NCI-H1694 (cell line): ENCODE data around the gene UBE2F.
"Not testable (repeated sequence)": the region's sequence is repeated elsewhere in the genome, so short reads cannot be mapped to it uniquely, and the experiment has no call there.

Experiments used
- DNase-seq: peaks from one replicate; lab custom pipeline; 2025; lab: John Stamatoyannopoulos, UW

The UBE2F gene

DNA sequence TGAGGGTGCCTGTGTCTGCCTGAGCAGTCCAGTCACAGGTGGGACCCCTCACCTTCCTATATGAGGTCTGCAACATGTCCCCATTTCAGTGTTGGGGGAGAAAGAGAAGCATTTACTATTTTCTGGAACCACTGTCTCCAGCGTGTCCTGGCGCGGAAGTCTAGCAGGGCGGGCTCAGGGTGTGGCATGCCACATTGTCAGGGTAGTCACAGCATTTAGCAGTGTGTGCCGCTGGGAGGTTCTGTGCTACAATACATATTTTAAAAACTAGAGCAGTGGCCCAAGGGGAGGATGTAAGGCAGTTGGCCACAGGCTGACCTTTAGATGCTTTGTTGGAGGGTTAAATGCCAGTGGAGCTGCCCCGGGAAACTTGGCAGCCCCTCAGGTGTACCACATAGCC, 12.5 kb downstream of the UBE2F start:
- no peak for DNase-seq

DNA sequence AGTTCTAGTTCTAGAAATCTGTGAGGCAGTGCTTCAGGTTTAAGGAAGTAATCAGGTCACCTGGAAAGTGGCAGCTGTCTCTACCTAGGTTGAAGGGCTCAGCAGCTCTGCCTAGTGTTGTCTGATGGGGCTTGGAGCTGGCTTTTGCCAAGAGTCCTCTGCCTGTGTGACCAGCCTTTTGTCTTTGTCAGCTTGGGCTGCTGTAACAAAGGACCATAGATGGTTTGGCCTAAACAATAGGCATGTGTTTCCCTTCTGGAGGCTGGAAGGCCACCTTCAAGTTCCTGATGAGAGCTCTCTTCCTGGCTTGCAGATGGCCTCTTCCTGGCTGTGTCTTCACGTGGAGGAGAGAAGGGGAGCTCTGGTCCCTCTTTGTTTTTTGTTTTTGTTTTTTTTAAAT, 13.3 kb downstream of the UBE2F start:
- DNase-seq = no peak

DNA sequence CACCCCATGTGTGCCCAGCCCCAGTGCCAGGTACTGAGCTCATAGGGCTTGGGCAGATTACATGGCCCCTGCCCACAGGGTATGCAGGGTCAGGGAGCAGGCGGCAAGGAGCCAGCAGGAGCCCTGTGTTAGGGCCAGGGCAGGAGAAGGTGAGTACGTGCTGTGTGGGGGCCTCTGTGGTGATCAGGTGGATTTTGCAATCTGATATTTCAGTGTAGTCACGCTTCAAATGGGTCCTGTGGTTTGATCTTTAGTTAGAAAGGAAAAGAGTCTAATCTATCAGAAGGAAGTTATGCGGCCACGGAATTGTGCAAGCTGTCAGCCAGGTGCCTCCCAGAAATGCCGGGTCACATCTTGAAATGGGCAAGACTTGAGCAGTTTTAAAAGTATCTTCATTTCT, 13.9 kb downstream of the UBE2F start:
- DNase-seq = no peak

DNA sequence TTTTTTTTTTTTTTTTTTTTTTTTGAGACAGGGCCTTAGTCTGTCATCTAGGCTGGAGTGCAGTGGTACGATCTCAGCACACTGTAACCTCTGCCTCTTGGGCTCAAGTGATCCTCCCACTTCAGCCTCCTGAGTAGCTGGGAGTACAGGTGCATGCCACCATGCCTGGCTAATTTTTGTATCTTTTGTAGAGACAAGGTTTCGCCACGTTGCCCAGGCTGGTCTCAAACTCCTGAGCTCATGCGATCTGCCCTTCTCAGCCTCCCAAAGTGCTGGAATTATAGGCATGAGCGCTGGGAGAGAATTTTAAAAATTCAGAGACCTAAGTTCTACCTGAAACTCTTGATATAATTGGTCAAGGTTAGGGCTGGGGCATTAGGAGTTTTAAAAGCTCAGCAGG, 14.8 kb downstream of the UBE2F start:
- not testable (repeated sequence) for DNase-seq

DNA sequence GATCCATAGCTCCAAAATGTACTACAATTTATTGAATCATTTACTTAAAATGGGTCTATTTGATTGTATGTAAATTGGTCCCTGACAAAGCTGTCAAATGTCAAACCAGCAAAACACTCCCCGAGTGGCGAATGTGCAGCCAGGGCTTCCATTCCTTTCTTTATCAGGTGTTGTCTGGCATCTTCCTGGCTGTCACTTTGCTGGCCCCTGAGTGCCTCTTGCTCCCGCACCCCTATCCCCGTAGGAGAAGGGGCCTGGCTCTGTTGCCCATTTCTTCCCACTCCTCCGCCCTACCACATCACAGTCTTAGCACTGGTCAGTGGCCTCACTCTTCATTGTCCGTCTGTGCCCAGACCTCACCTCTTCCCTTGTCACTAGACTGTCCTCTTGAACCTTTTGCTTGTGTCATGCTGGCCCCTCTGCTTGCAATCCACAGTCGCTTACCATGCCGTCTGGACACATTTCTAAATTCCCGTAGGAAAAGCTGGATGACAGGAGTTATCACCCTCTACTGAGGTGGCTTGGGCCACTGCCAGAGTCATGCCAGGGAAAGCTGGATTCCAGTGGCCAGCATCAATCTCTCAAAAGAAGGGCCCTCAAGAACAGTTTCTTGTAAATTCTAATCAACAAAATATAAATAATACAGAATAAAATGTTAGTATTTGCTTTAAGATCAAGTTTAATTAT, 15.4 kb downstream of the UBE2F start:
- no peak for DNase-seq

DNA sequence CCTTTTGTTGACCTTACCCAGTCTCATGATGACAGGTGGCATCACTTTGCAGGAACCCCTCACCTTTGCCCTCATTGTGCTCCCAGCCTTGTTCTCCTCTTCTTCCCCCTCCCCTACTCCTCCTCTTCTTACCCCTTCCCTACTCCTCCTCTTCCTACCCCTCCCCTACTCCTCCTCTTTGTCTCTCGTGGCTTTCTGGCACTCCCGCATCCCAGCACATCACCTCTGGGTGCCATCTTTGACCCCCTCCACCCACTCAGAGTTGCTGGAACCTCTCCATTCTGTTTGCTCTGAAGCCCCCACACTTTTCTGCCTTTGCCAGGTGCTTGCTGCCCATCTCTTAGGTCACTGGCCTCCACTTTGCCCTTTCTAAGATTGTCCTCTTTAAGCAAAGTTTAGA, 17.1 kb downstream of the UBE2F start:
- no peak for DNase-seq

DNA sequence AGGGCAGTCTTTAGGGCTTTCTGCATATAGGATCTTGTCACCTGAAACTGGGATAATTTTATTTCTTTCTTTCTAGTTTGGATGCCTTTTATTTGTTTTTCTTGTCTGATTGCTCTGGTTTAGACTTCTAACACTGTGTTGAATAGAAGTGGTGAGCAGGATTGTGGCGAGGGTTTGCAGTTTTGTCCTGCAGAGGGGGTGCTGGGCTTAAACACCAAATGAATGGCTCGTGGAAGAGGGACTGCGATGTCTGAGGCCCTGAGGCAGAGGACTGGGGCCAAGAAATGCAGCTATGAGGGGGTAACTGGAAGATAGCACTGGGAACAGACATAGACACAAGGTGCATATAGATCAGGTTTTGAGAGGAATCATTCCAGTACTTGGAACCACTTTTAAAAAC, 20.5 kb downstream of the UBE2F start:
- DNase-seq = no peak

DNA sequence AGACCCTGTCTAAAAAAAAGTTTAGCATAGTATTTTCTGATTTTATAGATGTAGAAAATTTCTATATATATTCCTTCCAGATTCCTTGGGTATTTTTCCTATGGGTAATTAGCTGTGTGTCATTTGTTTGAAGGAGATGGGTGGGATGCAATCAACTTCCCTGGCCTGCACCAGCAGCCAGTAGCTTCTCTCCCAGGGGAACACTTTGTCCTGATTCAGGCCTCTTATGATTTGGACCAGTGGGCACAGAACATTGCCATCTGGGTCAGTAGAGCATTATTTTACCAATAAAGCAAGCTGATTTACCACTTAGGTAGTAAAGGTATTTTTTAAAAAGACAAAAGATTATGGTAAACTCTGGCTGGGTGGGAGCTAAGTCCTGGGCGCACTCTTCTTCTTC, 26.9 kb downstream of the UBE2F start:
- DNase-seq = no peak

DNA sequence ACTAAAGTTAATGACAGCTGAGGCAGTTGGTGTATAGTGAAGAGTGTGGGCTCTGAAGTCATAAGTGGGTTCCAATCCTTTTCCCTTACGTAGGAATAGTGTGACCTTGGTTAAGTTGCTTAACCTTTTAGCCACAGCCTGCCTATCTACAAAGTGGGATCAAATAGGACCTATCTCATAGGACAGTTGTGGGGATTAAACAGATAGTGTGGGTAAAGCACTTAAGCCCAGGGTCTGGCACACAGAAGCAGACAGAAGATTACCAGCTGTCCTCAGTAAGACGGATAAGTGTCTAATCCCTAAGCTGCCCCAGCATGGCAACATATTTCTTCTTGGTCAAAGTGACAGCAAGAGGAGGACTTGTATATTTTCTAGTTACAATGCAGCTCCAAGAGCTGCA, 28.2 kb downstream of the UBE2F start:
- no peak for DNase-seq

DNA sequence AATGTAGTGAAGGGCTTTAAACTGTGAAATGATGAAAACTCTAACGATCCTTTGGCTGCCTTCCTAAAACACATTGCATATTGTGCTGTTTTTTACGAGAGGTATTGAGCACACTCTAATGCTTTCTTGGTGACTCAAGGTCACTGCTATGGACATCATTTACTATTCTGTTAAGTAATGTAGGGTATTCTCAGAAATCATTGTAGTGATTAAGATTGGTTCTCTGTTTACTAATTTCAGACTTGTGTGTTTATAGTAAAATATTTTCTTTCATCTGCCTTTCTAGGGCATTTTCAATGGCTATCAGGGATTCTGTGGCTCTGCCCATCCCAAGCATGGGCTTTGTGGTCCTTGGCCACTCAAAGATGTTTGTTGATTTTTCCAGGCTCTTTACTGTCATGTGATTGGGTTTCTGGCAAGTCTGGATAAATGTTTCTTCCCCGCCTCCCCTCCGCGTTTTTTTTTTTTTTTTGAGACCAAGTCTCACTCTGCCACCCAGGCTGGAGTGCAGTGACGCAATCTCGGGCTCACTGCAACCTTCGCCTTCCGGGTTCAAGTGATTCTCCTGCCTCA, 29.3 kb downstream of the UBE2F start:
- no peak for DNase-seq

DNA sequence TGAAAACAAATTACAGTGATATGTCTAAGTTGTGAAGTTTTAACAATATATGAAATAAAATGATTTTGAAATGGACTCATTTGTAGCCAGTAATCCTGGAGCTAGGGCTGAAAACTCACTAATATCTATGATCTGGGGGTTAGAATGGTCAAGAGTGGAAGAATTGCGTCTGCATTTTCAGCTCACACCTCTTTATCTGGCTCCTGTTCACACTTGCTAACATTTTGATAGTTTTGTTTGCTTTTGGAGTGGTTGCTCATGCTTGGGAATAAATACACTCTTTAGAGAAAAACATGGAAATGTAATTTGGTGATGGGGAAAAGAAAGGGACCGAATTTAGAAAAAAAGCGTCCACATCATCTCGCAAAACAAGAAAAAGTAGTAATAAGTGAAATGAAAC, 30.7 kb downstream of the UBE2F start:
- DNase-seq = no peak

DNA sequence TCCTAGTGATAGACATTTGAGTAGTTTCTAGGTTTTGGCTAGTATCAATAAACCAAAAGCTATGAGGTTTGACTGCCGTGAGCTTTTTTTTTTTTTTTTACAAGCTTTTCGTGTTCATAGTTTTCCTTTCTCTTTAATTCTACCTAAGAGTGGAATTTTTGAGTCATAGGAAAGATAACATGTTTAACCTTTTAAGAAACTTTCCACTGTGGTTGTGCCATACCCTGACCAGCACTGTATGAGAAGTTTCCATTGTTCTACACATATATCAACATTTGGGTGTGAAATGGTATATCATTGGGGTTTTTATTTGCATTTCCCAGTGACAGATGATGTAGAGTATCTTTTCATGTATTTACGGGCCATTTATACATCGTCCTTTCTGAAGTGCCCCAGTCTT, 31.7 kb downstream of the UBE2F start:
- DNase-seq = no peak

DNA sequence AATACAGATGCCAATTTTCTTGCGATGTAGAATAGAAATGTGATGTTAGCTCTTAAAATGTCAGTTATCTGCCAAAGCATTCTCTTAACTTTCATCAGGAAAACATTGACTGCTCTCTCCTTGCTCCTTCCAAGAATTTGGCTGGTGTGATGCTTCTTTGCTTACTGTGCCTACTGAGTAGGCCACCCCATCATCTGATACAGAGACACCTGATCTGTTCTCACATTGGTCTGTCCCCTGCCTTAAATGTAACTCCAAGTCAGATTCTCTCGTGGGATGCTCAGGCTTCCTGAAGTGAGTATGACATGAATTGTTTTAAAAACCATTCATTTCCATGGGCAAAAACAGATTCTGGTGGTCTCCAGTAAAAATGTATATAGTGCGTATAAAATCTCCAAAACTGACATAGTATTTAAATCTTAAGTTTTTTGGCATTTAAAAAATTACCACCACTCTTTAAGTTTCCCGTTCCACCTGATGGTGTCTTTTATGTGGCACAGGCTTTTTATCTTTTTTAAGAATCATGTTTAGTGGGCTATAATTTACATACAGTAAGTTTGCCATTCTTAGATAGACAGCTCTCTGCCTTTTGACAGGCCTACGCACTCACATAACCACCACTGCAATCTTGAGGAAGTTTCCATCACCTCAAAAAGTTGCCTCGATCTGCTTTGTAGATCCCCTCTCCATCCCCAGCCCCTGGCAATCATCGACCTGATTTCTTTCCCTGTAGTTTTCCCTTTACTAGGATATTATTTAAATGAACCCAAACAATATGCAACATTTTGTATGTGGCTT, 36.6 kb downstream of the UBE2F start:
- DNase-seq = no peak

DNA sequence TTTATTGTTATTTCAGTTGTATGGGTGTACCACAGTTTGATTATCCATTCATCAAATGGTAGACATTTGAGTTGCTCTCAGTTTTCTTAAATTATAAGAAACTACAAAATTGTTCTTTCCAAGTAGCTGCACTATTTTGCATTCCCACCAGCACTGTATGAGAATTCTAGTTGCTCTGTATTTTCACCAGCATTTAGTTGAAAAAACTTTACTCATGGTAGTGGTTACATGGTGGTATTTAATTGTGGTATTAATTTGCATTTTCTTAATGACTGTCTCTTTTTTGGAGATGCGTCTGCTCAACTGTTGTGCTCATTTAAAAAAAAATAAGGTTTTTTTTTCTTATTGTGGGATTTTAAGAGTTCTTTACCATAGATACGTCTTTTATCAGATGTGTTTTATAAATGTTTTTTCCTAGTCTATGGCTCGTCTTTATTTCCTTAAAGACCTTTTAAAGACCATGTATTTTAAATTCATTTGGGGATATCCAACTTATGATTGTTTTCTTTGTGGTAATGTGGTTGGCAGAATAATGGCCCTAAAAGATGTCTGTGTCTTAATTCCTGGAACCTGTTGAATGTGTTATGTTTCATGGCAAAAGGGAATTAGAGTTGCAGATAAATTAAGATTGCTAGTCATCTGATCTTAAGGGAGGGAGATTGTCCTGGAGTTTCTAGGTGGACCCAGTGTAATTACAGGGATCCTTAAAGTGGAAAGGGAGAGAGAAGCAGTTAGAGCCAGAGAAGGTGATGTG, 37.4 kb downstream of the UBE2F start:
- DNase-seq = no peak

DNA sequence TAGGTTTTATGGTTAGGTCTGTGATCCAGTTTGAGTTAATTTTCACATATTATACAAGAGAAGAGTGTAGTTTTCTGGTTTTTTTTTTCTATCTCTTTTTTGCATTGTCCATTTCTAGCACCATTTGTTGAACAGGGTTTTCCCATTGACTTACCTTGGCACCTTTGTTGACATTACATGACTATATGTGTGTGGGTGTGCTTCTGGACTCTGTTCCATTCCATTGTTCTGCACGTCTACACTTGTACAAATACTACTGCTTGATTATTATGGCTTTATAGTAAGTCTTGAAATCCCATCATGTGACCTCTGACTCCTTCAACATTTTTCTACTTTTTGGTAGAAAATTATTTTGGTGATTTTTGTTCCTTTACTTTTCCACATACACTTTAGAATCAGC, 38.7 kb downstream of the UBE2F start:
- no peak for DNase-seq

DNA sequence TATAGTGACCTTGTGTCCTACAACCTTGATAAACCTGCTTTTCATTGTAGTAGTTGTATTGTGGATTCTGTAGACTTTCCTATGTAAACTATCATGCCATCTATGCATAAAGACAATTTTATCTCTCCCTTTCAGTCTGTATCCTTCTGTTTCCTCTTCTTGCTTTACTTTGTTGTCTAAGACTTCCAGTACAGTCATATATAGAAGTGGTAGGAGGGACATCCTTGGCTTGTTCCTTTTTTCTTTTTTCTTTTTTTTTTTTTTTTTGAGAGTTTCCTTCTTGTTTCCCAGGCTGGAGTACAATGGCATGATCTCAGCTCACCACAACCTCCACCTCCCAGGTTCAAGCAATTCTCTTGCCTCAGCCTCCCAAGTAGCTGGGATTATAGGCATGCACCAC, 39.7 kb downstream of the UBE2F start:
- DNase-seq = no peak

DNA sequence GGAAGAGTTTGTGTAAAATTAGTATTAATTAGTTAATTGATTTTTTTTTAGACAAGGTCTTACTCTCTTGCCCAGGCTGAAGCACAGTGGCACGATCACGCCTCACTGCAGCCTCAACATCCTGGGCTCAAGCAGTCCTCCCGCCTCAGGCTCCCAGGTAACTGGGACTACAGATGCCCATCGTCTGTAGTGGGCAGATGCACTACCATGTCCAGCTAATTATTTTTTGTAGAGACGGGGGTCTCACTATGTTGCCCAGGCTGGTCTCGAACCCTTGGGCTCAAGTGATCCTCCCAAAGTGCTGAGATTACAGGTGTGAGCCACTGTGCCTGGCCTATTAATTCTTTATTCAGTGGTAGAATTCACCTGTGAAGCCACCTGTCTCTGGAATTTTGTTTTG, 41.1 kb downstream of the UBE2F start:
- DNase-seq = no peak

DNA sequence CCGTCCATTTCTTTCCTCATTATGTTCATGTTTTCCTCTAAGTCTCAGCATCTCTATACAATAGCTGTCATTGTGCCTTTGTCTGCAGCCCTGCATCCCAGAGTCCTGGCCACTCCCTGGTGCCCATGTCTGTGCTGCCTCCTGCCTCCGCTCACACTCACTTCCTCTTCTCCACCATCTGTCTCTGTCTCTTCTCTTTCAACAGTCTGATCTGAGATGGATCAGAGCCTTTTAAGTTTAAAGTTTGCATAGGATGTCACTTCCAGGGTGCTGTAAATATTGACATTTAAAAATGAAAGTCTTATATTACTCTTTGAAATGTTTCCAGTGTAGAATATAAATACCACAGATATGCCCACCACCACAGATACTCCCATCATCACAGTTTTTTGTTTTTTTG, 42.7 kb downstream of the UBE2F start:
- no peak for DNase-seq

DNA sequence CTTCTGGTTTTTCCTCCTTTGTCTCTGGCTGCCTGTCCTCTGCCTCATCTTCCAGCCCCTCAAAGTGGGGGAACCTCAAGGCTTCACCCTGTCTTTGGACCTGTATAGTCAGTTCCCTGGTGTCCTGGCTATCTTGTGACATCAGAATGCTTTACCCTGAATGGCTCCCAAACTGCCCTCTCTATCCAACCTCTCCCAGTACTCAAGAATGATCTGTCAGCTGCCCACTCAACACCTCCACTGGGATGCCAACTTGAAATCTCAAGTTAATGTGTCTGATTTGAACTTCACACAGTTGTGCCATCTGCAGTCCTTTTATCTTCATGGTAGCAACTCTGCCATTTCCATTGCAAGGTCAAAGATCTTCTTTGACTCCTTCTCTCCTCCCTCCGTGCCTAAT, 43.8 kb downstream of the UBE2F start:
- DNase-seq = no peak

DNA sequence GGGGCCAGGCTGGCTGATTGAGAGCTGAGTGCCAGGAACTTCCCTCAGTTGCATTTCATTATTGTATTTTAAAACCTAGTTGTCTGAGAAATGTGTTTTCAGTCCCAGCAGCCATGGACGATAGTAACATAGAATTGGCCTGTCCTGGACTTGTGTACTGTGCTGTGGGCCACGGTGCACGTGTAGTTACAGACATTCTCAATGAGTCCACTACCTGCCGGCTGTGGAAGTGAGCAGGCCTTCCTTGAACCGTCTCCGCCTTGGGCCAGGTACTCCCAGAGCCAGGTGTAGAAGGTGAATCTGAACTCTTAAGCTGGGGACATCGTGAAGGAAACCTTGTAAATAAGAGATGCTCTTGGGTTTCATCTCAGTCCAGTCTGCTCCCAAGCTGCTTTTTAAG, 47.0 kb downstream of the UBE2F start:
- no peak for DNase-seq

DNA sequence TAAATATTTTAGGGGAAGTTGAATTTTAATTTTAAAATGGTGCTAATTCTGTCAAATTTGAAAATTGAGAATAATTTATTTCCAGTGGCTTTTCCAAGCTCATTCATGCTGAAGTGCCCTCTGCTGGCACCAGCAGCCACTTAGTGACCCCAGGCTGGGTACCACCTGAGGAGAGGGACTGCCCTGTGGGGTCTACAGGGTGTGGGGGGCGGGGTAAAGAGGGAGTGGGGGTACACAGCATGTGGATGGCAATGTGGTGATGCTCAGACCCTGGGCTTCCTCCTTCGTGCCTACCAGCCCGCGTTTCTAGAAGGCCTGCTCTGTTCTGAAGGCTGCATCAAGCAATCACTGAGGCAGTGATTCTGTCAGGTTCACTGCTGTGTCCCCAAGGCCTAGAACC, 48.9 kb downstream of the UBE2F start:
- DNase-seq = no peak

DNA sequence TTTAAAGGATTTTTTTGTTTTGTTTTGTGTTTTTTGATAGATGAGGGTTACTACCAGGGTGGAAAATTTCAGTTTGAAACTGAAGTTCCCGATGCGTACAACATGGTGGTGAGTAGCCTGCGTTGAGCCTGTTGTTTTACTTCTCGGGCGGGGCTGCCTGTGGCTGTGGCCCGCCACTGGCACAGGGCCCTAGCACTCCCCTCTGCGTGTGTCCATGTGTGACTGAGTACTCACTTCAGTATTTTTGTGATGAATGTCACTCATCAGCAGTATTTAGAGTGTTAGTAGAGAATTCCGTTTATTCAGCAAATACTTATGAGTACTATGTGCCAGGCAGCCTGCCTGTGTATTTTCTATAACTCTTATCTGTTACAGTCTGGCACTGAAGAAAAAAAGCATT, 49.7 kb downstream of the UBE2F start:
- no peak for DNase-seq

DNA sequence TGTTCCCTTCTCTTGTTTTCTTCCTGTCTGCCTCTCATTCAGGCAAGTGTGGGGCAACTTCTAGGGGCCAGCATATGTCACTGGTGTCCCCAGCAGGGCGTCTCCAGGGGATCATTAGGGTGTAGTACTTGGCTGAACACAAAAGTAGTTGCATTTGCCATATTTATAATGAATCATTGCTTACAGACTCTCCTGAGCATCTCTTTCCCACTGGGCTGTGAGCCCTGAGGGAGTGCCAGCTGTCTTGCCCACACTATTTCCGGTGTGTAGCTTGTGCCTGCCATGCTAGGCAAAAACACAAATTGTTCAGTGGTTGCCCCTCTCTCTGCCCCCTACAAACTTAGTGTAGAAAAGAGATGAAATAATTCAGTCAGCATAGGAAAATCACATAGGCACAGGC, 53.1 kb downstream of the UBE2F start:
- DNase-seq = peak; percentile 59
